Stomach (tissue), 19 donors: ENCODE measurements around the gene CABS1. TPM values are rescaled to one million over a fixed set of nuclear protein-coding genes. Genes with fewer than 3 reads are reported as not detected.

Source experiments
- DNase-seq, 2 donors: peaks; one replicate each; pipeline versions ENCODE4 v3.0.0 to v3.0.0-alpha.2; 2013 to 2019
- H3K27ac ChIP-seq, 5 donors: fragments of 200-600 bp in 4 of 5; sonication (generic) in 4 of 5; one replicate each; pipeline ENCODE4 v1.5.1; 2013 to 2019; ENCODE audit warnings: mild to moderate bottlenecking in 1 of 5, moderate library complexity in 1 of 5
- H3K27me3 ChIP-seq, 3 donors: fragments of 200-600 bp; sonication (generic); one replicate each; pipeline ENCODE4 v1.5.1; 2017 to 2019; ENCODE audit warnings: mixed run types in 1 of 3
- H3K36me3 ChIP-seq, 4 donors: fragments of 200-600 bp; sonication (generic); 1 replicate in 3 of 4; 2 replicates in 1 of 4; pipeline ENCODE4 v1.5.1; 2016 to 2019
- H3K4me1 ChIP-seq, 4 donors: fragments of 200-600 bp; sonication (generic); one replicate each; pipeline ENCODE4 v1.5.1; 2016 to 2019
- H3K4me3 ChIP-seq, 4 donors: fragments of 200-600 bp; sonication (generic) in 3 of 4; one replicate each; pipeline ENCODE4 v1.5.1; 2016 to 2019; ENCODE audit warnings: mild to moderate bottlenecking in 1 of 4
- H3K9me3 ChIP-seq, 4 donors: fragments of 200-600 bp; sonication (generic); one replicate each; pipeline ENCODE4 v1.5.1; 2016 to 2019
- CTCF ChIP-seq, 7 experiments: fragments of 450-650 bp in 4 of 7; fragments of 200-600 bp in 3 of 7; sonication (generic) in 3 of 7; IDR thresholded peaks; one replicate each; pipeline ENCODE4 v1.5.1; 2016 to 2019; ENCODE audit warnings: antibody characterized with exemption in 7 of 7, control low read depth in 2 of 7, mild to moderate bottlenecking in 1 of 7
- EP300 ChIP-seq: sonication (generic); formaldehyde crosslinking; IDR thresholded peaks from one replicate; pipeline ENCODE4 v1.6.1; 2017; ENCODE audit warnings: antibody characterized with exemption
- POLR2A ChIP-seq, 4 donors: fragments of 450-650 bp; IDR thresholded peaks; one replicate each; pipeline ENCODE4 v1.6.1; 2016; ENCODE audit warnings: antibody characterized with exemption in 4 of 4, control low read depth in 2 of 4, mild to moderate bottlenecking in 1 of 4, moderate library complexity in 1 of 4
- POLR2AphosphoS5 ChIP-seq, 3 donors: sonication (generic); formaldehyde crosslinking; IDR thresholded peaks; one replicate each; pipeline ENCODE4 v1.6.1; 2016; ENCODE audit warnings: antibody characterized with exemption in 3 of 3
- WGBS, 5 donors: extraction: QIAGEN DNeasy Blood & Tissue Kit in 3 of 5; methylation state at CpG; one replicate each; pipeline versions ENCODE4 v1.1.5 to v1.1.7; 2013 to 2018; 5-methylcytosine and 5-hydroxymethylcytosine counted together
- intact Hi-C: fragments of 100-400 bp; cut with DNase I; formaldehyde crosslinking; loops from one replicate; pipeline ENCODE4 v1.15.1; 2023; ENCODE audit warnings: low total_unique reads
- long read RNA-seq, 10 donors: transcript quantifications; one replicate each; lab custom pipeline, GENCODE V29; 2026
- polyA plus RNA-seq, 3 donors: library from polyadenylated mRNA; stranded (reverse); fragments of 200-250 nt; gene quantifications; one replicate each; pipeline ENCODE4 v1.2.3, GENCODE V29; 2013
- total RNA-seq, 5 donors: library from RNA; depleted of rRNA; stranded (reverse); fragments of >200 nt; gene quantifications; one replicate each; pipeline versions ENCODE4 v1.1.0 to v1.2.3, GENCODE V29; 2014 to 2016
- donor health status: healthy with polysubstance abuse.
- donor health status: Bipolar disorder and iron deficiency.
- donor health status: healthy.

The CABS1 gene
- not detected for total RNA-seq
- polyA plus RNA-seq, result not detected
- long read RNA-seq, donor 1, result 0 reads
- long read RNA-seq, donor 2, result 0 reads
- long read RNA-seq, donor 3, result 0 reads
- long read RNA-seq, donor 4, result 0 reads
- long read RNA-seq, donor 5, result 0 reads
- long read RNA-seq, donor 6, result 0 reads
- long read RNA-seq, donor 7, result 0 reads
- long read RNA-seq, donor 8, result 0 reads
- long read RNA-seq, donor 9, result 0 reads
- long read RNA-seq, donor 10, result 0 reads

GRCh38 chr4:70334681-70335080 lies at the start of gene CABS1:
Gene CABS1, plus strand, starts transcription at chr4:70334981. Its CDS starts 59 bp downstream, at chr4:70335040.
- Histone ChIP-seq H3K4me3 (no peak within 1 kb of the TSS), H3K9me3 (no peaks in the 10 kb centered on the region), H3K36me3 (no peaks in the 10 kb centered on the region), H3K27me3 (no peaks in the 10 kb centered on the region), H3K27ac (no peak within 1 kb of the TSS), H3K4me1 (no peaks in the 10 kb centered on the region)
- WGBS, 5 donors, result 94 to 96% (median 95%) methylated on average over 3 of the region's 3 CpGs
- no peak for DNase-seq
- no peak for TF ChIP-seq POLR2AphosphoS5 (IDR thresholded peaks at IDR 0.05)
- no peak for TF ChIP-seq POLR2A (IDR thresholded peaks at IDR 0.05)
- no peak for TF ChIP-seq EP300
- TF ChIP-seq CTCF (IDR thresholded peaks at IDR 0.05), result no peak
- intact Hi-C loops, result no loop called here

GRCh38 chr4:70288651-70289050 lies 46.1 kb upstream of the CABS1 start:
- WGBS, 5 donors, result 50 to 70% (median 54%) methylated on average over 1 of the region's 1 CpG
- Histone ChIP-seq H3K27me3 (no peaks in the 10 kb centered on the region), H3K4me3 (no peak overlapping the region), H3K27ac (no peak overlapping the region), H3K9me3 (no peaks in the 10 kb centered on the region), H3K4me1 (no peaks in the 10 kb centered on the region), H3K36me3 (no peaks in the 10 kb centered on the region)
- TF ChIP-seq CTCF (IDR thresholded peaks at IDR 0.05), result no peak
- TF ChIP-seq POLR2AphosphoS5 (IDR thresholded peaks at IDR 0.05), result no peak
- no peak for TF ChIP-seq POLR2A (IDR thresholded peaks at IDR 0.05)
- no peak for TF ChIP-seq EP300
- DNase-seq, result no peak
- intact Hi-C loops, result no loop called here

- 53 to 67% (median 59%) methylated on average over 2 of the region's 2 CpGs for WGBS, 5 donors
- H3K4me3 ChIP-seq, result no peak overlapping the region
- TF ChIP-seq EP300, result no peak
- TF ChIP-seq POLR2A (IDR thresholded peaks at IDR 0.05), result no peak
- no peak for TF ChIP-seq CTCF (IDR thresholded peaks at IDR 0.05)
- no peak for TF ChIP-seq POLR2AphosphoS5 (IDR thresholded peaks at IDR 0.05)
- H3K9me3 ChIP-seq, result no peaks in the 10 kb centered on the region
- H3K4me1 ChIP-seq, result no peaks in the 10 kb centered on the region
- intact Hi-C loops, result no loop called here
- no peak overlapping the region for H3K27ac ChIP-seq
- H3K27me3 ChIP-seq, result no peaks in the 10 kb centered on the region
- DNase-seq, result no peak
- H3K36me3 ChIP-seq, result no peaks in the 10 kb centered on the region
These were observed 43.4 kb upstream of the CABS1 start for GRCh38 chr4:70291341-70291740.

GRCh38 chr4:70297576-70297975 lies 37.2 kb upstream of the CABS1 start:
- no peak for TF ChIP-seq POLR2AphosphoS5 (IDR thresholded peaks at IDR 0.05)
- TF ChIP-seq EP300, result no peak
- no peak for TF ChIP-seq POLR2A (IDR thresholded peaks at IDR 0.05)
- no peak for TF ChIP-seq CTCF (IDR thresholded peaks at IDR 0.05)
- Histone ChIP-seq H3K4me1 (no peaks in the 10 kb centered on the region), H3K27me3 (no peaks in the 10 kb centered on the region), H3K9me3 (no peaks in the 10 kb centered on the region), H3K4me3 (no peak overlapping the region), H3K36me3 (no peaks in the 10 kb centered on the region), H3K27ac (no peak overlapping the region)
- intact Hi-C loops, result no loop called here
- DNase-seq, result no peak
